ENCODE measurements around the gene MYO7B. TPM values are rescaled to one million over a fixed set of nuclear protein-coding genes. Genes with fewer than 3 reads are reported as not detected.
"Not testable (repeated sequence)": the region's sequence is repeated elsewhere in the genome, so short reads cannot be mapped to it uniquely, and the experiment has no call there.

The MYO7B gene
- total RNA-seq, 2 experiments from 2014 or later: 0.37 to 0.41 TPM

- peak; percentile 96 for DNase-seq
- Mint-ChIP-seq H3K27me3 (ENCODE audit: low read depth) (no peaks in the 10 kb centered on the region), H3K9me3 (no peaks in the 10 kb centered on the region), H3K27ac (peak within 1 kb of the TSS; percentile 90), H3K4me3 (peak within 1 kb of the TSS; percentile 86), H3K4me1 (ENCODE audit: low read depth) (peaks cover 27% of the 10 kb centered on the region), H3K36me3 (ENCODE audit: low read depth) (peaks cover 17% of the 10 kb centered on the region)
- intact Hi-C loops (cut with micrococcal nuclease): loop anchor here (1.0 to 5.0 kb wide), 14 partner anchors 37 to 868 kb away; partner anchors contain the start of genes BIN1, ERCC3, MAP3K2 and SFT2D3
- CTCF ChIA-PET: interaction anchor here (0.6 to 1.2 kb wide), 2 partner anchors 329 to 359 kb away, joined by 3 to 5 read pairs; no protein-coding TSS in a partner anchor
These were observed 9.1 kb upstream of the MYO7B start, which contains the start of gene IWS1 for GRCh38 chr2:127526132-127527000. Gene IWS1, minus strand, starts transcription at chr2:127526489. Its CDS starts 281 bp downstream, at chr2:127526208.

GRCh38 chr2:127527001-127527804 is 8.3 kb upstream of the MYO7B start:
- no peak for DNase-seq
- H3K4me1 Mint-ChIP-seq (ENCODE audit: low read depth): peaks cover 24% of the 10 kb centered on the region
- peak overlapping the region; percentile 86 for H3K4me3 Mint-ChIP-seq
- no peaks in the 10 kb centered on the region for H3K27me3 Mint-ChIP-seq (ENCODE audit: low read depth)
- peak overlapping the region; percentile 90 for H3K27ac Mint-ChIP-seq
- CTCF ChIA-PET: interaction anchor here (1.2 kb wide), 1 partner anchor 330 kb away, joined by 3 read pairs; no protein-coding TSS in a partner anchor
- no peaks in the 10 kb centered on the region for H3K9me3 Mint-ChIP-seq
- H3K36me3 Mint-ChIP-seq (ENCODE audit: low read depth): peaks cover 14% of the 10 kb centered on the region
- intact Hi-C loops (cut with micrococcal nuclease): loop anchor here (2.0 to 5.0 kb wide), 4 partner anchors 330 to 868 kb away; partner anchors contain the start of gene UGGT1

GRCh38 chr2:127528487-127528886 is 7.0 kb upstream of the MYO7B start:
- no peak for DNase-seq
- intact Hi-C loops (cut with micrococcal nuclease): loop anchor here (5.0 kb wide), 3 partner anchors 331 to 564 kb away; partner anchors contain the start of gene UGGT1
- CTCF ChIA-PET: interaction anchor here (1.0 kb wide), 1 partner anchor 204 kb away, joined by 3 read pairs; no protein-coding TSS in a partner anchor
- Mint-ChIP-seq H3K4me3 (no peak overlapping the region), H3K27me3 (ENCODE audit: low read depth) (no peaks in the 10 kb centered on the region), H3K27ac (no peak overlapping the region), H3K9me3 (no peaks in the 10 kb centered on the region), H3K4me1 (ENCODE audit: low read depth) (peaks cover 17% of the 10 kb centered on the region), H3K36me3 (ENCODE audit: low read depth) (peaks cover 9% of the 10 kb centered on the region)

GRCh38 chr2:127529416-127529815 is 6.1 kb upstream of the MYO7B start:
- intact Hi-C loops (cut with micrococcal nuclease): loop anchor here (5.0 kb wide), 3 partner anchors 332 to 563 kb away; partner anchors contain the start of gene UGGT1
- CTCF ChIA-PET: interaction anchor here (0.6 to 1.0 kb wide), 2 partner anchors 25 to 205 kb away, joined by 3 to 7 read pairs; no protein-coding TSS in a partner anchor

GRCh38 chr2:127530245-127531140 is 5.0 kb upstream of the MYO7B start:
- Mint-ChIP-seq H3K27ac (no peak overlapping the region), H3K36me3 (ENCODE audit: low read depth) (peaks cover 3% of the 10 kb centered on the region), H3K27me3 (ENCODE audit: low read depth) (no peaks in the 10 kb centered on the region), H3K4me1 (ENCODE audit: low read depth) (peaks cover 9% of the 10 kb centered on the region), H3K9me3 (no peaks in the 10 kb centered on the region), H3K4me3 (no peak overlapping the region)
- intact Hi-C loops (cut with micrococcal nuclease): no loop called here
- CTCF ChIA-PET: interaction anchor here (1.3 kb wide), 1 partner anchor 52 kb away, joined by 3 read pairs; no protein-coding TSS in a partner anchor
- DNase-seq: no peak

More at GRCh38 chr2:127529416-127529815, 6.1 kb upstream of the MYO7B start:
- not testable (repeated sequence) for DNase-seq; H3K27ac Mint-ChIP-seq; H3K36me3 Mint-ChIP-seq (ENCODE audit: low read depth); H3K27me3 Mint-ChIP-seq (ENCODE audit: low read depth); H3K9me3 Mint-ChIP-seq; H3K4me3 Mint-ChIP-seq
- H3K4me1 Mint-ChIP-seq (ENCODE audit: low read depth): peaks cover 11% of the 10 kb centered on the region

- no peaks in the 10 kb centered on the region for H3K36me3 Mint-ChIP-seq (ENCODE audit: low read depth)
- H3K27me3 Mint-ChIP-seq (ENCODE audit: low read depth): no peaks in the 10 kb centered on the region
- intact Hi-C loops (cut with micrococcal nuclease): no loop called here
- H3K4me3 Mint-ChIP-seq: no peak overlapping the region
- no peak for DNase-seq
- H3K27ac Mint-ChIP-seq: no peak overlapping the region
- H3K9me3 Mint-ChIP-seq: no peaks in the 10 kb centered on the region
- CTCF ChIA-PET: interaction anchor here (1.3 kb wide), 1 partner anchor 52 kb away, joined by 3 read pairs; no protein-coding TSS in a partner anchor
- H3K4me1 Mint-ChIP-seq (ENCODE audit: low read depth): peaks cover 8% of the 10 kb centered on the region
These were observed 4.2 kb upstream of the MYO7B start for GRCh38 chr2:127531221-127531648.

- Mint-ChIP-seq H3K4me1 (ENCODE audit: low read depth) (peaks cover 5% of the 10 kb centered on the region), H3K36me3 (ENCODE audit: low read depth) (no peaks in the 10 kb centered on the region)
- CTCF ChIA-PET: no interaction called here
These were observed 3.2 kb upstream of the MYO7B start for GRCh38 chr2:127532296-127532695.

GRCh38 chr2:127535918-127536317 is 435 bp downstream of the MYO7B start:
- Mint-ChIP-seq H3K4me3 (no peak overlapping the region), H3K4me1 (ENCODE audit: low read depth) (no peaks in the 10 kb centered on the region)
- intact Hi-C loops (cut with micrococcal nuclease): no loop called here

More at GRCh38 chr2:127532296-127532695, 3.2 kb upstream of the MYO7B start:
- no peaks in the 10 kb centered on the region for H3K27me3 Mint-ChIP-seq (ENCODE audit: low read depth)
- intact Hi-C loops (cut with micrococcal nuclease): no loop called here
- no peak for DNase-seq
- no peak overlapping the region for H3K4me3 Mint-ChIP-seq
- no peak overlapping the region for H3K27ac Mint-ChIP-seq
- H3K9me3 Mint-ChIP-seq: no peaks in the 10 kb centered on the region

GRCh38 chr2:127536707-127537541 is 1.4 kb downstream of the MYO7B start:
- Mint-ChIP-seq H3K27me3 (ENCODE audit: low read depth) (no peaks in the 10 kb centered on the region), H3K36me3 (ENCODE audit: low read depth) (no peaks in the 10 kb centered on the region), H3K4me1 (ENCODE audit: low read depth) (no peaks in the 10 kb centered on the region), H3K4me3 (no peak overlapping the region), H3K9me3 (no peaks in the 10 kb centered on the region), H3K27ac (no peak overlapping the region)
- no peak for DNase-seq
- CTCF ChIA-PET: no interaction called here
- intact Hi-C loops (cut with micrococcal nuclease): no loop called here

More at GRCh38 chr2:127535918-127536317, 435 bp downstream of the MYO7B start:
- H3K36me3 Mint-ChIP-seq (ENCODE audit: low read depth): no peaks in the 10 kb centered on the region
- no peak overlapping the region for H3K27ac Mint-ChIP-seq
- no peaks in the 10 kb centered on the region for H3K27me3 Mint-ChIP-seq (ENCODE audit: low read depth)
- no peak for DNase-seq
- CTCF ChIA-PET: no interaction called here
- H3K9me3 Mint-ChIP-seq: no peaks in the 10 kb centered on the region

GRCh38 chr2:127537644-127538043 is 2.2 kb downstream of the MYO7B start:
- no peaks in the 10 kb centered on the region for H3K36me3 Mint-ChIP-seq (ENCODE audit: low read depth)
- no peaks in the 10 kb centered on the region for H3K27me3 Mint-ChIP-seq (ENCODE audit: low read depth)
- DNase-seq: no peak
- CTCF ChIA-PET: no interaction called here
- no peak overlapping the region for H3K4me3 Mint-ChIP-seq
- no peaks in the 10 kb centered on the region for H3K9me3 Mint-ChIP-seq
- H3K4me1 Mint-ChIP-seq (ENCODE audit: low read depth): no peaks in the 10 kb centered on the region
- H3K27ac Mint-ChIP-seq: no peak overlapping the region
- intact Hi-C loops (cut with micrococcal nuclease): no loop called here
